OCI-LY1 (cell line): ENCODE results near the gene BPIFA3.

Experiments used
- H2AFZ ChIP-seq: fragments of 200-600 bp; sonication (generic), shearing (Covaris generic); 2 replicates; pipeline ENCODE4 v1.6.0; 2014; ENCODE audit warnings: antibody characterized with exemption, mild to moderate bottlenecking, low read length
- H3F3A ChIP-seq: fragments of 200-600 bp; sonication (generic), shearing (Covaris generic); 2 replicates; pipeline ENCODE4 v1.6.0; 2014; ENCODE audit warnings: mild to moderate bottlenecking, antibody characterized with exemption, low read length, moderate library complexity; ENCODE audit not compliant: insufficient read depth
- H3K27ac ChIP-seq: fragments of 200-600 bp; sonication (generic); 2 replicates; pipeline ENCODE4 v1.5.1; 2014; ENCODE audit warnings: low read length, mixed run types, mild to moderate bottlenecking, low read depth; ENCODE audit not compliant: poor library complexity, severe bottlenecking
- H3K27me3 ChIP-seq: fragments of 200-600 bp; sonication (generic); 2 replicates; pipeline ENCODE4 v1.6.0; 2014; ENCODE audit warnings: antibody characterized with exemption, mild to moderate bottlenecking, low read length, moderate library complexity; ENCODE audit not compliant: insufficient read depth
- H3K36me3 ChIP-seq: fragments of 200-600 bp; sonication (generic); 2 replicates; pipeline ENCODE4 v1.6.1; 2014; ENCODE audit warnings: mild to moderate bottlenecking, antibody characterized with exemption, low read length, moderate library complexity, mixed read lengths; ENCODE audit not compliant: insufficient read depth
- H3K4me1 ChIP-seq: fragments of 200-600 bp; sonication (generic); 2 replicates; pipeline ENCODE4 v1.5.1; 2014; ENCODE audit warnings: mild to moderate bottlenecking, low read length, moderate library complexity; ENCODE audit not compliant: insufficient read depth, severe bottlenecking
- H3K4me2 ChIP-seq: fragments of 200-600 bp; sonication (generic), shearing (Covaris generic); 2 replicates; pipeline ENCODE4 v1.6.1; 2014; ENCODE audit warnings: low read length
- H3K4me3 ChIP-seq: fragments of 200-600 bp; sonication (generic); 2 replicates; pipeline ENCODE4 v1.5.1; 2014; ENCODE audit warnings: low read length, low read depth, mild to moderate bottlenecking, mixed read lengths; ENCODE audit not compliant: poor library complexity, severe bottlenecking
- H3K79me2 ChIP-seq: fragments of 200-600 bp; shearing (Covaris generic); 2 replicates; pipeline ENCODE4 v1.6.1; 2016; ENCODE audit warnings: mixed run types, low read length, mixed read lengths; ENCODE audit not compliant: insufficient read depth
- H3K9ac ChIP-seq: fragments of 200-600 bp; sonication (generic), shearing (Covaris generic); 2 replicates; pipeline ENCODE4 v1.6.1; 2014; ENCODE audit warnings: mild to moderate bottlenecking, low read length, mixed read lengths
- H3K9me2 ChIP-seq: fragments of 200-600 bp; sonication (generic), shearing (Covaris generic); 2 replicates; pipeline ENCODE4 v1.6.1; 2014; ENCODE audit warnings: low read depth, mild to moderate bottlenecking, low read length, mixed read lengths
- H3K9me3 ChIP-seq: fragments of 200-600 bp; shearing (Covaris generic); 2 replicates; pipeline ENCODE4 v1.6.1; 2014; ENCODE audit warnings: low read length, mixed read lengths
- H4K20me1 ChIP-seq: fragments of 200-600 bp; sonication (generic), shearing (Covaris generic); 2 replicates; pipeline ENCODE4 v1.6.0; 2016; ENCODE audit warnings: mild to moderate bottlenecking, low read length; ENCODE audit not compliant: insufficient read depth
- EZH2 ChIP-seq: fragments of 200-600 bp; sonication (generic), shearing (Covaris generic); IDR thresholded peaks from 2 replicates; pipeline ENCODE4 v1.8.0; 2017; ENCODE audit warnings: borderline replicate concordance, mixed run types, mild to moderate bottlenecking, antibody characterized with exemption, low read length, moderate library complexity, mixed read lengths
- TF ChIP-seq, protein P1 (sequence below): fragments of 200-600 bp; sonication (generic), shearing (Covaris generic); IDR thresholded peaks from 2 replicates; pipeline ENCODE4 v1.5.1; 2017; ENCODE audit warnings: mild to moderate bottlenecking, antibody characterized with exemption, low read length, moderate library complexity, mixed read lengths

The BPIFA3 gene

GRCh38 chr20:33188421-33188820, 28.7 kb upstream of the BPIFA3 start:
- Histone ChIP-seq H3K27ac (no peak overlapping the region), H3K36me3 (no peaks in the 10 kb centered on the region), H3K4me1 (no peaks in the 10 kb centered on the region), H3K79me2 (no peaks in the 10 kb centered on the region), H3K9me2 (no peaks in the 10 kb centered on the region), H3K4me2 (no peak overlapping the region), H4K20me1 (no peaks in the 10 kb centered on the region), H3K4me3 (no peak overlapping the region), H3K27me3 (no peaks in the 10 kb centered on the region; the same call in 1 of the 2 replicates), H3K9me3 (no peaks in the 10 kb centered on the region), H3F3A (no peaks in the 10 kb centered on the region), H2AFZ (no peak overlapping the region), H3K9ac (no peak overlapping the region)
- TF ChIP-seq, protein P1, sequence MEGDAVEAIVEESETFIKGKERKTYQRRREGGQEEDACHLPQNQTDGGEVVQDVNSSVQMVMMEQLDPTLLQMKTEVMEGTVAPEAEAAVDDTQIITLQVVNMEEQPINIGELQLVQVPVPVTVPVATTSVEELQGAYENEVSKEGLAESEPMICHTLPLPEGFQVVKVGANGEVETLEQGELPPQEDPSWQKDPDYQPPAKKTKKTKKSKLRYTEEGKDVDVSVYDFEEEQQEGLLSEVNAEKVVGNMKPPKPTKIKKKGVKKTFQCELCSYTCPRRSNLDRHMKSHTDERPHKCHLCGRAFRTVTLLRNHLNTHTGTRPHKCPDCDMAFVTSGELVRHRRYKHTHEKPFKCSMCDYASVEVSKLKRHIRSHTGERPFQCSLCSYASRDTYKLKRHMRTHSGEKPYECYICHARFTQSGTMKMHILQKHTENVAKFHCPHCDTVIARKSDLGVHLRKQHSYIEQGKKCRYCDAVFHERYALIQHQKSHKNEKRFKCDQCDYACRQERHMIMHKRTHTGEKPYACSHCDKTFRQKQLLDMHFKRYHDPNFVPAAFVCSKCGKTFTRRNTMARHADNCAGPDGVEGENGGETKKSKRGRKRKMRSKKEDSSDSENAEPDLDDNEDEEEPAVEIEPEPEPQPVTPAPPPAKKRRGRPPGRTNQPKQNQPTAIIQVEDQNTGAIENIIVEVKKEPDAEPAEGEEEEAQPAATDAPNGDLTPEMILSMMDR: no peak
- no peak for TF ChIP-seq EZH2

- Histone ChIP-seq H3K4me3 (no peak overlapping the region), H3F3A (no peaks in the 10 kb centered on the region), H3K4me1 (no peaks in the 10 kb centered on the region), H3K4me2 (no peak overlapping the region), H3K9me2 (no peaks in the 10 kb centered on the region), H2AFZ (no peak overlapping the region), H3K27me3 (no peaks in the 10 kb centered on the region; the same call in 1 of the 2 replicates), H3K36me3 (no peaks in the 10 kb centered on the region), H3K9me3 (no peaks in the 10 kb centered on the region), H3K9ac (no peak overlapping the region), H3K27ac (no peak overlapping the region), H3K79me2 (no peaks in the 10 kb centered on the region), H4K20me1 (no peaks in the 10 kb centered on the region)
- TF ChIP-seq, protein P1: no peak
- TF ChIP-seq EZH2: no peak
Observed at GRCh38 chr20:33191484-33191883, 25.7 kb upstream of the BPIFA3 start.

DNA sequence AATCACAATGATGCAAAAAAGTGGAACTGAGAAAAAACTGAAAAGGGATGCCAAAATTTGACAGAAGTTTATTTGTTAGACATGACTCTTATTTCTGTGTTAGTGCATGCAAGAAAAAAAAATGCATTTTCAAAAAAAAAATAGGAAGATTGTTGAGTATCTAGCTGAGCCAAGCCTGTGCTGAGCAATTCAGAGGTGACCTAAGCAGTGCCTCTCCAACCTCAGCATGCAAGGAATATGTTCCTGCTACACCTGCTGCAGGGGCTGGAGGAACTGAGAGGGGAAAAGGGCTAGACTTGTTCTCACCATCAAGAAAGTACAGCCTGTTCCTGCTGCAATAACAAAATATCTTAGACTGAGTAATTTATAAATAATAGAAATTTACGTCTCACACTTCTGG, 25.2 kb upstream of the BPIFA3 start:
- Histone ChIP-seq H3K36me3 (no peaks in the 10 kb centered on the region), H3K79me2 (no peaks in the 10 kb centered on the region), H3K4me3 (no peak overlapping the region), H3K4me2 (no peak overlapping the region), H3K27ac (no peak overlapping the region), H3K4me1 (no peaks in the 10 kb centered on the region), H3F3A (no peaks in the 10 kb centered on the region), H3K9me2 (no peaks in the 10 kb centered on the region), H3K9ac (no peak overlapping the region), H4K20me1 (no peaks in the 10 kb centered on the region), H3K9me3 (no peaks in the 10 kb centered on the region), H2AFZ (no peak overlapping the region), H3K27me3 (no peaks in the 10 kb centered on the region; the same call in 1 of the 2 replicates)
- TF ChIP-seq EZH2: no peak
- TF ChIP-seq, protein P1: no peak
